Choroid plexus epithelial cell (primary cell): Measurements from ENCODE around the gene ANKRD13B.
A peak's percentile ranks its signal among the peaks of the same experiment; 100 is the strongest.

Experiments
- DNase-seq: peaks from one replicate; pipeline ENCODE4 v3.0.0-alpha.2; 2010; ENCODE audit warnings: low read depth
- H3K4me3 ChIP-seq: 2 replicates; pipeline ENCODE4 v1.5.1; 2011; ENCODE audit warnings: low read depth, mild to moderate bottlenecking, control low read depth, low read length, moderate library complexity
- CTCF ChIP-seq: conservative IDR thresholded peaks from 2 replicates; pipeline ENCODE4 v1.5.1; 2011; ENCODE audit warnings: low read depth, mild to moderate bottlenecking, control low read depth, inconsistent platforms, low read length, moderate library complexity

Gene ANKRD13B

GRCh38 chr17:29621751-29622194 is 28.8 kb downstream of the ANKRD13B start:
- TF ChIP-seq CTCF: no peak
- no peak for DNase-seq
- H3K4me3 ChIP-seq: peak overlapping the region; percentile 69

- no peak for TF ChIP-seq CTCF
- DNase-seq: peak; percentile 43
- peak within 1 kb of the TSS; percentile 69 for H3K4me3 ChIP-seq
Measured at GRCh38 chr17:29622337-29623282, 29.7 kb downstream of the ANKRD13B start, which contains the start of gene CORO6. Gene CORO6, minus strand, starts transcription at chr17:29622912. Its CDS starts 1,491 bp downstream, at chr17:29621421.

- DNase-seq: no peak
- peak overlapping the region; percentile 69 for H3K4me3 ChIP-seq
- no peak for TF ChIP-seq CTCF
Measured at GRCh38 chr17:29623283-29623647, 30.3 kb downstream of the ANKRD13B start.

- TF ChIP-seq CTCF: no peak
- no peak for DNase-seq
- H3K4me3 ChIP-seq: no peak overlapping the region
Measured at GRCh38 chr17:29624586-29624985, 31.7 kb downstream of the ANKRD13B start.

- H3K4me3 ChIP-seq: no peak overlapping the region
- no peak for DNase-seq
- no peak for TF ChIP-seq CTCF
Measured at GRCh38 chr17:29625037-29625750, 32.3 kb downstream of the ANKRD13B start.

- DNase-seq: no peak
- TF ChIP-seq CTCF: no peak
- no peak overlapping the region for H3K4me3 ChIP-seq
Measured at GRCh38 chr17:29627951-29628350, 35.0 kb downstream of the ANKRD13B start.
